GM08714 (cell line): ENCODE measurements around the gene HNRNPA1.

Experiments used
- H3K4me3 ChIP-seq: fragments of 200-500 bp; sonication (Bioruptor generic); 2 replicates; pipeline ENCODE4 v1.5.1; 2014; ENCODE audit warnings: mild to moderate bottlenecking, low read length, inconsistent platforms
- ZNF274 ChIP-seq: IDR thresholded peaks from 2 replicates; pipeline ENCODE4 v1.6.1; 2012; ENCODE audit warnings: mild to moderate bottlenecking, low read depth, low read length

The HNRNPA1 gene

DNA sequence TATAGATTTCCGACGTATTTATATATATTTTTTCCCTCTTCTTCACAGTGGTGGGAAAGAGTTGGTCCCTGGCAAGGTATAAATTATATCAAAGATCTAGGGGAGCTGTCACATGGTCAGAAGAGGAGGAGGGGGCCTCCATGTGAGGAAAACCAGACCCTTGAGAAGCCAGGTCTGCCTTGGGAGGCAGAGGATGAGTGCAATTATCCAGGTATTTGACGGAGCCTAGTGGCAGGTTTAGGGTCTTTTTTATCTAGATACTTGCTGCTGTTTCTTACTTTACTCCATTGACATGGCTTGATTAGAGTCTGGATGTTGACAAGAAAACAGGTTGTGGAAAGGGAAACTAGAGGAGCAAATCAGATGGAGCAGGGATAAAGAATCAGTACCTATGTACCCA, 49.9 kb downstream of the HNRNPA1 start:
- no peak for TF ChIP-seq ZNF274
- H3K4me3 ChIP-seq: no peak overlapping the region

DNA sequence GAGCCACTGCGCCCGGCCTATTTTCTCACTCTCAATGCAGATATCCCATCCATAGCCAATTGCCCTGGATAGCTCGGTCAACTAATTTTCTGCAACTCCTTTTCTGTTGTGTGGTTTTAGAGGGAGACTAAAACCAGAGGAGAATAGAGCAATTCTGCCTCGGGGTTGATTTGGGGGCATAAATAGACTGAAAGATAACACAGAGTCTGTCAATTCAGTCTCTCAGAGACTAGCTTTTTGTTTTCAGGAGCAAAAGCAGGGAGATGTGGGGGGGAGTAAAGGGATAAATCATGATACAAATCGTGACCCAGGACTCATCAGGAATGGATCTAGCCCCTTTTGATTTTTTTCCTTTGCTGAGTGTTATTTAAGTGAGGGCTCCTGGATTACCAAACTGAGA, 50.9 kb downstream of the HNRNPA1 start:
- TF ChIP-seq ZNF274: no peak
- H3K4me3 ChIP-seq: no peak overlapping the region

DNA sequence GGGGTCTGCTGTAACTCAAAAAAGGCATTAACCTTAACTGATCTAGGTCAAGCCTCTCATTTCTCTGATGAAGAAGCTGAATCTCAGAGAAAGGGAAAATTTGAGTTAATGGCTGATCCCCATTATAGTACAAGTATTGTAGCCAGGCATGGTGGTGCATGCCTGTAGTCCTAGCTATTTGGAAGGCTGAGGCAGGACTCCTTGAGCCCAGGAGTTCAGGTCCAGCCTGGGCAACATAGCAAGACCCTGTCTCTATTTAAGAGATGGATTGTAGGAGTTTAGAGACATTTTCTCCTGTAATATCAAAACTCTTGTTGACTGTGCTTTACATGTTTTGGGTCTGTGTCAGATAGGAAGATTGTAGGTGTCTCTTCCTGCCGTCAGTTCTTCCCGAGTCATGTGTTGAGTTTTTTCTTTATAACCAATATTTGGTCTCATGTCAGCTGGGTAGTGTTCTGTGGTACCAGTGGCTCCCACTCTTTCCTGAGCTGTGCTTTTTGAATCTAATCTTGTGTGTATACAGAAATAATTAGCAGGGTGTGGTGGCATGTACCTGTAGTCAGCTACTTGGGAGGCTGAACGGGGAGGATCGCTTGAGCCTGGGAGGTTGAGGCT, 53.0 kb downstream of the HNRNPA1 start:
- H3K4me3 ChIP-seq: no peak overlapping the region
- TF ChIP-seq ZNF274: no peak
